Measurements from ENCODE around the gene CHCHD1. TPM values are rescaled to one million over a fixed set of nuclear protein-coding genes. Genes with fewer than 3 reads are reported as not detected.
A peak's percentile ranks its signal among the peaks of the same experiment; 100 is the strongest.
"Not testable (repeated sequence)": the region's sequence is repeated elsewhere in the genome, so short reads cannot be mapped to it uniquely, and the experiment has no call there.

Gene CHCHD1
- polyA plus RNA-seq, 3 donors, result 15.0 to 85.0 (median 72.3) TPM

GRCh38 chr10:73828161-73828560, 46.3 kb downstream of the CHCHD1 start:
- WGBS (ENCODE audit: insufficient coverage), result no CpG with 5 or more reads among the region's 6 CpGs
- H3K36me3 ChIP-seq (replicated peaks in 1 of 2; ENCODE audit: control insufficient read depth in 1 of 2, insufficient read depth in 2 of 2, low read length in 2 of 2), result peaks cover 52 to 91% of the 10 kb centered on the region in 2 donors

GRCh38 chr10:73829090-73829489, 47.2 kb downstream of the CHCHD1 start:
- peaks cover 43 to 83% of the 10 kb centered on the region in 2 donors for H3K36me3 ChIP-seq (replicated peaks in 1 of 2; ENCODE audit: control insufficient read depth in 1 of 2, insufficient read depth in 2 of 2, low read length in 2 of 2)
- intact Hi-C loops (cut with micrococcal nuclease), result not testable (repeated sequence)

More at GRCh38 chr10:73828161-73828560, 46.3 kb downstream of the CHCHD1 start:
- no peak overlapping the region for H3K4me3 ChIP-seq (replicated peaks in 1 of 3; ENCODE audit: low read depth in 2 of 3, low read length in 3 of 3)
- intact Hi-C loops (cut with micrococcal nuclease), result no loop called here
- peaks cover 0 to 1% (median 0%) of the 10 kb centered on the region in 3 donors for H3K27me3 Mint-ChIP-seq (ENCODE audit: low read depth in 3 of 3)
- H3K4me1 Mint-ChIP-seq, result no peaks in the 10 kb centered on the region
- H3K9ac ChIP-seq (ENCODE audit: insufficient read depth, low read length, poor library complexity, severe bottlenecking), result no peak overlapping the region
- no peak overlapping the region for H3K4me2 ChIP-seq (replicated peaks; ENCODE audit: extremely low read depth, low read length, poor library complexity, severe bottlenecking)
- H2AFZ ChIP-seq (ENCODE audit: insufficient read depth, low read depth, low read length, poor library complexity, severe bottlenecking), result no peak overlapping the region
- H3K4me3 Mint-ChIP-seq, result no peak overlapping the region
- no peaks in the 10 kb centered on the region for H3K4me1 ChIP-seq (ENCODE audit: control insufficient read depth in 1 of 2, insufficient read depth in 2 of 2, low read length in 2 of 2)
- no peaks in the 10 kb centered on the region for H4K20me1 ChIP-seq (ENCODE audit: insufficient read depth, low read length)
- peak overlapping the region in 1 of 2 donors; percentile 3 for H3K27ac ChIP-seq (ENCODE audit: low read depth in 1 of 2, low read length in 2 of 2)
- peaks cover 57 to 83% of the 10 kb centered on the region in 2 donors for H3K36me3 Mint-ChIP-seq
- no peaks in the 10 kb centered on the region for H3K27me3 ChIP-seq (ENCODE audit: control insufficient read depth in 2 of 2, insufficient read depth in 2 of 2, low read length in 2 of 2)
- peak overlapping the region in 2 of 7 donors; percentile 58 to 86 for H3K27ac Mint-ChIP-seq
- TF ChIP-seq CTCF (IDR thresholded peaks at IDR 0.05), result no peak
- H3K9me3 Mint-ChIP-seq, result no peaks in the 10 kb centered on the region
- no peak for DNase-seq
- H3K9me3 ChIP-seq (replicated peaks in 1 of 2; ENCODE audit: control insufficient read depth in 1 of 2, insufficient read depth in 1 of 2, low read length in 2 of 2), result no peaks in the 10 kb centered on the region
- no peaks in the 10 kb centered on the region for H3K79me2 ChIP-seq (ENCODE audit: insufficient read depth, low read length)

More at GRCh38 chr10:73829090-73829489, 47.2 kb downstream of the CHCHD1 start:
- H2AFZ ChIP-seq (ENCODE audit: insufficient read depth, low read depth, low read length, poor library complexity, severe bottlenecking); DNase-seq; H3K27ac Mint-ChIP-seq; H3K27me3 ChIP-seq (ENCODE audit: control insufficient read depth in 2 of 2, insufficient read depth in 2 of 2, low read length in 2 of 2); H3K9me3 Mint-ChIP-seq; H3K9me3 ChIP-seq (replicated peaks in 1 of 2; ENCODE audit: control insufficient read depth in 1 of 2, insufficient read depth in 1 of 2, low read length in 2 of 2); H3K27me3 Mint-ChIP-seq (ENCODE audit: low read depth in 3 of 3); H3K4me1 ChIP-seq (ENCODE audit: control insufficient read depth in 1 of 2, insufficient read depth in 2 of 2, low read length in 2 of 2); H3K9ac ChIP-seq (ENCODE audit: insufficient read depth, low read length, poor library complexity, severe bottlenecking); H3K4me2 ChIP-seq (replicated peaks; ENCODE audit: extremely low read depth, low read length, poor library complexity, severe bottlenecking); H4K20me1 ChIP-seq (ENCODE audit: insufficient read depth, low read length); H3K79me2 ChIP-seq (ENCODE audit: insufficient read depth, low read length); H3K27ac ChIP-seq (ENCODE audit: low read depth in 1 of 2, low read length in 2 of 2); H3K4me3 ChIP-seq (replicated peaks in 1 of 3; ENCODE audit: low read depth in 2 of 3, low read length in 3 of 3); H3K4me3 Mint-ChIP-seq; H3K4me1 Mint-ChIP-seq: not testable (repeated sequence)
- H3K36me3 Mint-ChIP-seq, result peaks cover 48 to 77% of the 10 kb centered on the region in 2 donors
- 100% methylated on average over 5 of the region's 7 CpGs for WGBS (ENCODE audit: insufficient coverage)

Small RNAs within 50 kb of the gene (small RNA-seq; reads per million reads assigned to genes)
- gene AC022400.4 (ENCODE audit: insufficient read length, low read depth), result not detected
- gene AC022400.9 (ENCODE audit: insufficient read length, low read depth), result not detected
- not detected for gene ZSWIM8-AS1 (ENCODE audit: insufficient read length, low read depth)

Other genes starting within 250 kb of the CHCHD1 start
- gene USP54, start 190.7 kb upstream of the CHCHD1 start, polyA plus RNA-seq, result 1 to 10 TPM in 1 of 3 donors, under 1 TPM in 2; 0.28 to 2.4 (median 0.55) TPM
- gene MYOZ1, start 140.6 kb upstream of the CHCHD1 start, polyA plus RNA-seq, result not detected
- gene SYNPO2L, start 126.0 kb upstream of the CHCHD1 start, polyA plus RNA-seq, result not detected
- 1 to 10 TPM in 1 of 3 donors, under 1 TPM in 2; 0.23 to 8.9 (median 0.44) TPM for gene AGAP5, start 83.9 kb upstream of the CHCHD1 start, polyA plus RNA-seq
- gene SEC24C, start 37.7 kb upstream of the CHCHD1 start, polyA plus RNA-seq, result 10 to 100 TPM; 25.7 to 65.8 (median 44.8) TPM
- gene ZSWIM8, start 3.6 kb downstream of the CHCHD1 start, polyA plus RNA-seq, result 100 to 1,000 TPM in 1 of 3 donors, 10 to 100 TPM in 1, 1 to 10 TPM in 1; 7.8 to 150 (median 19.2) TPM
- gene NDST2, start 29.6 kb downstream of the CHCHD1 start, polyA plus RNA-seq, result 10 to 100 TPM; 22.7 to 59.1 (median 25.6) TPM
- gene CAMK2G, start 92.5 kb downstream of the CHCHD1 start, polyA plus RNA-seq, result 10 to 100 TPM in 1 of 3 donors, 1 to 10 TPM in 2; 1.7 to 60.7 (median 3.0) TPM
- gene PLAU, start 129.1 kb downstream of the CHCHD1 start, polyA plus RNA-seq, result 1 to 10 TPM in 1 of 3 donors, under 1 TPM in 2; 0.16 to 1.5 (median 0.43) TPM
- 10 to 100 TPM; 39.1 to 68.4 (median 52.8) TPM for gene VCL, start 216.1 kb downstream of the CHCHD1 start, polyA plus RNA-seq